ENCODE data around the gene DGKD.

- no peak for TF ChIP-seq CTCF (IDR thresholded peaks at IDR 0.05; ENCODE audit: insufficient read depth, low read length, poor library complexity, severe bottlenecking)
- no peak for TF ChIP-seq EZH2phosphoT487 (conservative IDR thresholded peaks at IDR 0.05; ENCODE audit: low read length)
Measured at GRCh38 chr2:233429175-233429897, 75.0 kb downstream of the DGKD start.
